Omental fat pad (tissue), 4 donors: ENCODE measurements around the gene TAF4B. TPM values are rescaled to one million over a fixed set of nuclear protein-coding genes. Genes with fewer than 3 reads are reported as not detected.

Source experiments
- ATAC-seq: fragments of 150-250 bp; one replicate; pipeline ENCODE4 v1.9.1; 2016; ENCODE audit warnings: mild to moderate bottlenecking, moderate library complexity; ENCODE audit not compliant: low FRiP score
- DNase-seq: peaks from one replicate; pipeline ENCODE4 v3.0.0-alpha.2; 2019; ENCODE audit warnings: low spot score
- CTCF ChIP-seq, 3 donors: fragments of 450-650 bp; IDR thresholded peaks; one replicate each; pipeline ENCODE4 v1.5.1; 2016 to 2017; ENCODE audit warnings: antibody characterized with exemption in 3 of 3, mild to moderate bottlenecking in 3 of 3, moderate library complexity in 2 of 3
- total RNA-seq, 4 donors: library from RNA; depleted of rRNA; stranded (reverse); fragments of >200 nt; gene quantifications; one replicate each; pipeline ENCODE4 v1.1.0, GENCODE V29; 2016

TAF4B gene
- total RNA-seq, 4 donors from 2014 or later, result 7.4 to 38.9 (median 14.9) TPM

GRCh38 chr18:26409091-26409490 lies 182.8 kb downstream of the TAF4B start:
- ATAC-seq, result no peak
- DNase-seq, result no peak
- TF ChIP-seq CTCF (IDR thresholded peaks at IDR 0.05), result no peak

GRCh38 chr18:26414901-26415440 lies 188.7 kb downstream of the TAF4B start:
- no peak for TF ChIP-seq CTCF (IDR thresholded peaks at IDR 0.05)

GRCh38 chr18:26415631-26416030 lies 189.4 kb downstream of the TAF4B start:
- no peak for TF ChIP-seq CTCF (IDR thresholded peaks at IDR 0.05)
- DNase-seq, result no peak
- ATAC-seq, result no peak

More at GRCh38 chr18:26414901-26415440, 188.7 kb downstream of the TAF4B start:
- DNase-seq, result no peak
- no peak for ATAC-seq

- DNase-seq, result no peak
- no peak for ATAC-seq
- TF ChIP-seq CTCF (IDR thresholded peaks at IDR 0.05), result no peak
Observed at GRCh38 chr18:26416652-26417150, 190.5 kb downstream of the TAF4B start.

- TF ChIP-seq CTCF (IDR thresholded peaks at IDR 0.05), result no peak
- DNase-seq, result no peak
- no peak for ATAC-seq
Observed at GRCh38 chr18:26417190-26417589, 190.9 kb downstream of the TAF4B start.

GRCh38 chr18:26418225-26418624 lies 192.0 kb downstream of the TAF4B start:
- ATAC-seq, result no peak
- DNase-seq, result no peak
- no peak for TF ChIP-seq CTCF (IDR thresholded peaks at IDR 0.05)

- TF ChIP-seq CTCF (IDR thresholded peaks at IDR 0.05), result no peak
- ATAC-seq (no peak), DNase-seq (no peak)
Observed at GRCh38 chr18:26419746-26420145, 193.5 kb downstream of the TAF4B start.
